Subcutaneous abdominal adipose tissue (tissue), 5 donors: Measurements from ENCODE around the gene EFHB.

Experiments
- H3K27ac ChIP-seq: one replicate; pipeline ENCODE4 v1.7.0; 2013; ENCODE audit warnings: low read depth, mild to moderate bottlenecking, inconsistent platforms, low read length, moderate library complexity
- H3K27me3 ChIP-seq, 5 donors: one replicate each; pipeline ENCODE4 v1.7.0; 2013; ENCODE audit warnings: low read length in 5 of 5, inconsistent platforms in 1 of 5; ENCODE audit not compliant: control insufficient read depth in 5 of 5, insufficient read depth in 4 of 5
- H3K36me3 ChIP-seq, 5 donors: one replicate each; pipeline ENCODE4 v1.7.0; 2013; ENCODE audit warnings: low read length in 5 of 5; ENCODE audit not compliant: control insufficient read depth in 5 of 5, insufficient read depth in 5 of 5
- H3K4me1 ChIP-seq, 5 donors: one replicate each; pipeline ENCODE4 v1.7.0; 2013; ENCODE audit warnings: low read length in 5 of 5, mild to moderate bottlenecking in 3 of 5, moderate library complexity in 1 of 5; ENCODE audit not compliant: control insufficient read depth in 5 of 5, insufficient read depth in 5 of 5
- H3K4me3 ChIP-seq, 5 donors: one replicate each; pipeline ENCODE4 v1.7.0; 2013; ENCODE audit warnings: low read length in 5 of 5, low read depth in 1 of 5
- H3K9ac ChIP-seq, 5 donors: one replicate each; pipeline ENCODE4 v1.7.0; 2013; ENCODE audit warnings: low read length in 5 of 5, mild to moderate bottlenecking in 4 of 5, moderate library complexity in 3 of 5
- H3K9me3 ChIP-seq, 5 donors: one replicate each; pipeline ENCODE4 v1.7.0; 2013; ENCODE audit warnings: low read length in 5 of 5; ENCODE audit not compliant: control insufficient read depth in 5 of 5
- donor health status: healthy.
- donor health status: healthy.
- donor health status: healthy.
- donor health status: healthy.
- donor health status: healthy.

The EFHB gene

DNA sequence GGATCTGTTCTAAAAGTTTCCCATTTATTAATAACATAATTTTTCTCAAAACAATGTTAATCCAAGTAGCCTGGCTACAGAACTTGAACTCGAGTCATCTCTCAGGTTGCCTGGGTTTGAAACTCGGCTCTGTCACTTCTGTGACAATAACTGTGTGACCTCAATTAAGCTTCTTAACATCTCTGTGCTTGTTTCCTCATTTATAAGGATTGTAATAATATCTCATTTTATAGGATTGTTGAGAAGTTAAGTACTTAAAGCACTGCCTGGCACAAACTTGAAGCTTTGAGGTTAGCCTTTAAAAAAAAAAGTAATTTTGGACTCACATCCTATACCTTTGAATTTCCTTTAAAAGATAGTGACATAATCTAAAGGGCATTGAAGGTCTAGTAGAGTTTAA is 16.3 kb upstream of the EFHB start:
- Histone ChIP-seq H3K36me3 (peaks cover 18 to 29% (median 25%) of the 10 kb centered on the region in 5 donors), H3K9ac (no peak overlapping the region)

DNA sequence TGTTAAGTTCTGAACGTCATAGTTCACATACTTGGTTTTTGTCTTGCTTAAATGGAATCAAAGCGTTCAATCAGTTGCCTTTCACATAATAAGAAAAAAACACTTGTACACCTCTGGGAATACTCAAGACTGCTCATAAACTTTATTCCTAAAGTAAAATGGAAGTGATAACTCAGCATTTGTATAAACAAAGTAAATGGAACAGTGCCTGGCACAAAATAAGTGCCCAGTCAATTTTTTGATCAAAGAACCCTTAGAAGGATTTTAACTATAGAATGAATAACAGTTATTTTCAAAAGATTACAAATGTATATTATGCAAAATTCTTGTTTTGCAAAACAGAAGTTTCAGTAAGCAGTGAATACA is 14.2 kb upstream of the EFHB start:
- Histone ChIP-seq H3K27me3 (no peaks in the 10 kb centered on the region), H3K4me3 (peak overlapping the region; percentile 74 to 99 (median 90)), H3K4me1 (peaks cover 0 to 55% (median 35%) of the 10 kb centered on the region in 5 donors), H3K36me3 (peaks cover 9 to 20% (median 13%) of the 10 kb centered on the region in 5 donors), H3K9me3 (no peaks in the 10 kb centered on the region), H3K9ac (peak overlapping the region; percentile 88 to 100 (median 99)), H3K27ac (peak overlapping the region; percentile 97)

More for the DNA sequence above, 16.3 kb upstream of the EFHB start:
- no peak overlapping the region for H3K27ac ChIP-seq
- peaks cover 0 to 55% (median 35%) of the 10 kb centered on the region in 5 donors for H3K4me1 ChIP-seq
- H3K27me3 ChIP-seq = no peaks in the 10 kb centered on the region
- H3K4me3 ChIP-seq = no peak overlapping the region
- H3K9me3 ChIP-seq = no peaks in the 10 kb centered on the region

DNA sequence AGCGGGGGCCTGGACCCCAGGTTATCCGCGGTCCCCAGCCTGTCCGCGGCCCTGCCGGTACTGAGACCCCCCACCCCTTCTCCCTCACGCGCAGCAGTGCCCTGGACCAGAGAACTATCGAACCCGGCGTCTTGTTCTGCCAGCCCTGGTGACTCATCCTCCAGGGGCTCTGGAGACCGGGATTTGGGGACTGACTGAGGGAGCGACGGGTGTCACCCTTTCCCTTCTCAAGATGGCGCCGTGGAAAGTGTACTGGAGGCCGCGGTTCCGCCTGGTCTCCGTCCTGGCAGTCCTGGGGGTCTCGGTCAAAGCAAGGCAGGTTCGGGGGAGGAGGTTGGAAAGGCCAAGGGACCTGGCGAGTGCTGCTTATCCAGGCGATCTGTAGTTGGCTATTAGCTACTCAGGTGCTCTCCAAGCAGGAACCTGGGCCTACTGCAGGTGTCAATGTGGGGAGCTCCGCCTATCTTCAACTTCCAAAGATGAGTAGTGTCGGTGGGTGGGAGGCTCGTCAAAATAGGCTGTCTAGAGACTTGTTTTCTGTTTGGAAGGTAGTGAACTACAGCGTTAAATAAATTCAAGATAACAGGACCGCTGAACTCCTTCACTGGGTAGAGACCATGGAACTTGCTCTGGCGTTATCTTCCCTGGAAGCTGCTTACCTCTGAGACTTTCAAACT is 13.7 kb upstream of the EFHB start:
- peaks cover 0 to 52% (median 35%) of the 10 kb centered on the region in 5 donors for H3K4me1 ChIP-seq

DNA sequence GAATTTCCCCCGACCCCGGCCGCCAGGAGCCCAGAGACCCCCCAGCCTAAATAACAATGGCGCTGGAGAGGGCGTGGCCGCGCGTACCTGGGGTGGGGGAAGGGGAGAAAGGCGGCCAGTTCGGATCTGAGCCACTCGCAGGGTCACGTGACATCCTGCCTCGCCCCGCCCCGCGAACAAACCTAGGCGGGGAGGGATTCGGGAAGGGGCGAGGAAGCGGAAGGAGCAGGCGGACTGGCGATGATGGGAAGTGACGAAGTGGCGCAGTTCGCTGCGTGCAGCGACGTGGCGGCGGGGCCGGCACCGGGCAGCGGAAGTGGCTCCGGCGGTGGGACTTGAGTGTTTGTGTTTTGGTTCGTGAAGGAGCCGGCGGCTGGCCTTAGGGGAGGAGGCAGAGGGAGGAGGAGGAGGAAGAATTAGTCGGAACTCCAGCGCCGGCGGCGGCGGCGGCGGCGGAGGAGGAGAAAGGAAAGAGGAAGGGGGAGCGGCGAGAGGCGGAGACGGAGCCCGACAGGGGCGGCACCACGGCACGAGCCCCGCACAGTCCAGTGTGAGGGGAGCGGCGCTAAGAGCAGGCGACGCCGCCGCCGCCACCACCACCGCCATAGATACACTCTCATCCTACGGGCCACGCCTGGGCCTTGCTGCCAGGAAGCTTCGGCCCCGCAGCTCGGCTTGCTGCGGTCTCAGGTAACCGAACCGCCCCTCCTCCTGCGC is 13.0 kb upstream of the EFHB start, which contains the start of gene RAB5A:
Gene RAB5A, plus strand, starts transcription at position 266 of the 717 bp plus-strand sequence. CDS start 3,802 bp downstream, outside the sequence.
- Histone ChIP-seq H3K27ac (peak within 1 kb of the TSS; percentile 97), H3K4me3 (peak within 1 kb of the TSS; percentile 74 to 99 (median 90)), H3K36me3 (peaks cover 5 to 13% (median 7%) of the 10 kb centered on the region in 5 donors), H3K9me3 (no peaks in the 10 kb centered on the region), H3K4me1 (peaks cover 0 to 46% (median 31%) of the 10 kb centered on the region in 5 donors), H3K9ac (peak within 1 kb of the TSS; percentile 88 to 100 (median 99)), H3K27me3 (no peaks in the 10 kb centered on the region)

More for the DNA sequence above, 13.7 kb upstream of the EFHB start:
- H3K36me3 ChIP-seq = peaks cover 9 to 18% (median 11%) of the 10 kb centered on the region in 5 donors
- no peaks in the 10 kb centered on the region for H3K27me3 ChIP-seq
- H3K4me3 ChIP-seq = peak overlapping the region; percentile 74 to 99 (median 90)
- no peaks in the 10 kb centered on the region for H3K9me3 ChIP-seq
- H3K9ac ChIP-seq = peak overlapping the region; percentile 88 to 100 (median 99)
- peak overlapping the region; percentile 97 for H3K27ac ChIP-seq

DNA sequence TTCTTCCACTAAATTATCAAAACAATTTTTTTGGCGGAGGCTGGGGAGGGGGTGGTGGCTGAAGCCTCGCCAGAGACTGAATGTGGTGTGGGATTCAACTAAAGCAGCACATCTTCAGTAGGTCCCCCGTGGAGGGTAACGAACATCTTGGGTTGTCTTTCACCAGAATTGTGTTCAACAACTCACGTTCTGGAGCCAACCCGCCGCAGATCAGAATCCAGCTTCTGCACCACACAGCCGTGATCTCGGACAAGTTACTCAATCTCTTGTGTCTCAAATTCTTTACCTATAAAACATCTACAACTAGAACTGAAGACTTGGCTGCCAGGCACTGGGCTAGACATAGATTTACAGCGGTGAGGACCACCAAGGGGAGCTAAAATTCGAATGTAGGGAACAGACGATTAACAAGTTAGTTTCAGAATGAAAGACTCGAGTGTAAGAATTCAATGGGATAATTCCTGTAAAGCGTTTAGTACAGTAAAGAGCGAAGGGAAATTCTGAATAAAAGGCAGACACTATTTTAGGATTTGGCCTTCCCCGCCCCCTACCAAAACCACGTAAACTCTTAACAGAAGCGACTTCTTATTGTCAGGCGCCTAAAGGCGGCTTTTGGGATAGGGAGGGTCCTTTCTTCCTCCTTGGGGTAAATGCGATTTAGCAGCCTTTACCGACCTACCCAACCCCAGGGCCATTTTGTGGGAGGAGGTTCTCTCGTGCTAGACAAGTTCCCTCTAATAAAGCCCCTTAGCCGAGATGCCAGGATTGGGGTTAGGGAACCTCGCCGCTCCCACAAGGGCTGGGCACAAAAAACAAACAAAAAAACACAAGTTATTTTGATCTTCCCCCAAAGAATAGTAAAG is 12.2 kb upstream of the EFHB start:
- Histone ChIP-seq H3K27ac (peak overlapping the region; percentile 97), H3K4me1 (peaks cover 0 to 44% (median 29%) of the 10 kb centered on the region in 5 donors), H3K9me3 (no peaks in the 10 kb centered on the region), H3K9ac (peak overlapping the region; percentile 74 to 100 (median 87)), H3K36me3 (peaks cover 0 to 6% (median 3%) of the 10 kb centered on the region in 5 donors), H3K4me3 (peak overlapping the region; percentile 74 to 99 (median 88)), H3K27me3 (no peaks in the 10 kb centered on the region)

DNA sequence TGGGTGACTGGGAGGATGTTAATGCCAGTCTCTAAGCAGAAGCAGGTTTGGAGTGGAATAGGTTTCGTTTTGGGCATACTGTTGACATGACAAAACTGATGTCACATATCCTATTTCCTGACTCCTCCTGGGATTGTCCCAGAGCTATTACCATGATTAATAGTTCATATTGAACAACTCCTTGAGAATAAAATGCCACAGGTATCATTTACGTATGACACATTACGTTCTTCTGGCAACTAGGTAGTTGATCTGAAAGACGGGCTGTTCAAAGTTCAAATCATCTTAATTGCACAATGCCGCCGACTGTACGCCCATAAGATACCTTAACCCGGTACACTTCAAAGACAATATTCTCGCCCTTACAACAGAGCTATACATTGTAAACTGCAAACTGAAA is 11.5 kb upstream of the EFHB start:
- no peak overlapping the region for H3K9ac ChIP-seq
- H3K27ac ChIP-seq = no peak overlapping the region
- peak overlapping the region in 4 of 5 donors; percentile 74 to 90 (median 88) for H3K4me3 ChIP-seq
- H3K9me3 ChIP-seq = no peaks in the 10 kb centered on the region
- H3K27me3 ChIP-seq = no peaks in the 10 kb centered on the region
- peaks cover 0 to 3% (median 0%) of the 10 kb centered on the region in 5 donors for H3K36me3 ChIP-seq
- H3K4me1 ChIP-seq = peaks cover 0 to 38% (median 29%) of the 10 kb centered on the region in 5 donors

DNA sequence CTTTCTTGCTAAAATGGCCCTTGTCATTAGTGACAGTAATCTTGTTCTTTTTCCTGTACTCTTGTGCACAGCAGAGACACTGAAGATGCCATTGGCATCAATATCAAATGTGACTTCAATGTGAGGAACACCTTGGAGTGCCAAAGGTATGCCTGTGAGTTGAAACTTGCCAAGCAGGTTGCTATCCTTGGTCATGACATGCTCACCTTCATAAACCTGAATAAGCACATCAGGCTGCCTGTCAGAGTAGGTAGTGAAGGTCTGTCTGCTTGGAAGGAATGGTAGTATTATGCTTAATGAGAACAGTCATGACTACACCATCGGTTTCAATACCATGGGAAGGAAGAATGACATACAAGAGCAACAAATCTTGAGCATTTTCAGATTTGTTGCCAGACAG is 6.6 kb upstream of the EFHB start:
- Histone ChIP-seq H3K27me3 (no peaks in the 10 kb centered on the region), H3K9me3 (no peaks in the 10 kb centered on the region), H3K4me3 (no peak overlapping the region), H3K4me1 (peaks cover 0 to under 1% (median 0%) of the 10 kb centered on the region in 5 donors), H3K36me3 (peaks cover 0 to 3% (median 0%) of the 10 kb centered on the region in 5 donors), H3K9ac (no peak overlapping the region), H3K27ac (no peak overlapping the region)

DNA sequence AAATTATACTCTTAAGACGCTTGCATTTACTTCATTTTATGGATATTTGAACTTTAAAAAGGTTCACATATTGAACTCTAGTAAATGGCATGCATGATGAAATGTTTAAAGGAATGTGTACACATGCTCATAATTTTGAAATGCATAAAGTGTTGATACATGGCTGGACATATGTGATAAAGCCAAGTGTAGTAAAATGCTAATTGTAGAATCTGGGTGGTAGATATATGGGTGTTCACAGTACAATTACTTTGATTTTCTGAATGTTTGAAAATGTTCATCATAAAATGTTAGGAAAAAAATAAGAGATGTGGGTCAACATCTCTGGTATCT is 4.2 kb upstream of the EFHB start:
- H3K9me3 ChIP-seq = no peaks in the 10 kb centered on the region
- no peaks in the 10 kb centered on the region for H3K4me1 ChIP-seq
- H3K4me3 ChIP-seq = no peak overlapping the region
- no peak overlapping the region for H3K9ac ChIP-seq
- no peak overlapping the region for H3K27ac ChIP-seq
- H3K27me3 ChIP-seq = peaks cover 0 to 4% (median 2%) of the 10 kb centered on the region in 5 donors
- no peaks in the 10 kb centered on the region for H3K36me3 ChIP-seq

DNA sequence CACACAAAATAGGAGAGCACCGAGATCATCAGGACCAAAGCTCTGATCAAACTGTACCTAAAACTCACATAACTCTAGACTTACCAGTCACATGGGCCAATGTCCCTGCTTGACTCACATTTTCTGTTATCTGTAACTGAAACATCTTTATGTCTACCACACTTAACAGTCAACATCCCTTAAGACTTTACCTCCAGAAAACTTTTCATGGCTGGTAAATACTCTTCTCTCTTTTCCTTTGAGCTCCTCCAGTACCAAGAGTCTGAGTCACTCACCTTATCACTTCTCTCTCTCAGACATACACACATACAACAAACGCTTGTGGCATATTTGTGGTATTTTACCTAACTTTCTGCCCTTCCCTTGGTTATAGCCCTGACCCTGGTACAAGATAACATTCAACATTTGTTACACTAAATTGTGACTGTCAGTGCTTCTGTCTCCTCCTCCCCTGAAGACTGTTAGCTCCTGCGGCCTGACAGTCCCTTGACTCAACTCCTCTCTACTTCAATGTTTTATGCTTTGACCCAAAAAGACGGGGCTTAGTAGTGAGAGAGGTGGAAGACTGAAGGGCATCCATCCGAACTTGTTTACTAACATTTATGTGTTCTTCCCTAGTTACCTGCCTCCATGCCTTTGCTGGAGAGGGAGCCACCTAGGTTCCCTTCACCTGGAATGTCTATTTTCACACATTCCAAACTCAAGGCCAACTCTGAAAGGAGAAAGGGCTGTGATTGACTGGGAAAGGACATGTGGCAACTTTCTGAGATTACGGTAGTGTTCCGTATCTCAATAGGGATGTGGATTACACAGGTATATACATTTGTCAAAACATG is 3.7 kb upstream of the EFHB start:
- H3K9ac ChIP-seq = no peak overlapping the region
- H3K27ac ChIP-seq = no peak overlapping the region
- H3K4me3 ChIP-seq = no peak overlapping the region
- peaks cover 0 to 4% (median 2%) of the 10 kb centered on the region in 5 donors for H3K27me3 ChIP-seq
- no peaks in the 10 kb centered on the region for H3K9me3 ChIP-seq
- H3K4me1 ChIP-seq = no peaks in the 10 kb centered on the region
- H3K36me3 ChIP-seq = no peaks in the 10 kb centered on the region
